GM20000 (cell line): Measurements from ENCODE around the gene HPS5.
A peak's percentile ranks its signal among the peaks of the same experiment; 100 is the strongest.

ENCODE experiments used
- DNase-seq: peaks from one replicate; pipeline ENCODE4 v3.0.0; 2012; ENCODE audit warnings: low spot score
- CTCF ChIP-seq: IDR thresholded peaks from 2 replicates; pipeline ENCODE4 v1.5.1; 2012; ENCODE audit warnings: mild to moderate bottlenecking, control low read depth; ENCODE audit errors: extremely low read depth, missing control alignments

The HPS5 gene

DNA sequence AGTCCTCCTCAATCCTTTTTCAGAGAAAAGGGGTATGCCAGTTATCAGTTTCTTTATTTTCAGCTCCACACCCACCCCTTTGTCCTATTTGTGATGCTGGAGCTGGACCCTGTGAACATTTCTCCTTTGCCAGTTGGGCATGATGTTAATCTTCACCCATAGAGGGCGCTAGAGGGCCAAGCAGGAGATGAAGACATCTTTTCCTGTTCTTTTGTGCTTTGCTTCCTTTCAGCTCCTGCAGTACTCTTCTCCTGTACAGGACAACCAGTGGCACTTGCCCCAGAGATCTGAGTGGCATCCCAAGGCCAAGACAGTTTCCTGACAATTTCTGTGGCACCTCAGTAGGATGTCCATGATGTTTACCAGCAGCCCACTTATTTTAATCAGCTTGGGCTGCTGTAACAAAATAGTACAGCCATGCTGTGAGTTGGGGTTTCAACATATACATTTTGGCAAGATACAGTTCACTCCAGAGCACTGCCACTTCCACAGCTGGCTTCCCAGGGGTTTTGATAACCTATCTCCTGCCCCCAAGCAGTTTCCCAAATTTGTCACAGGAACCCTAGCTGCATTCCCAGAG is 78.1 kb downstream of the HPS5 start:
- DNase-seq = peak; percentile 61
- TF ChIP-seq CTCF = peak; percentile 90

DNA sequence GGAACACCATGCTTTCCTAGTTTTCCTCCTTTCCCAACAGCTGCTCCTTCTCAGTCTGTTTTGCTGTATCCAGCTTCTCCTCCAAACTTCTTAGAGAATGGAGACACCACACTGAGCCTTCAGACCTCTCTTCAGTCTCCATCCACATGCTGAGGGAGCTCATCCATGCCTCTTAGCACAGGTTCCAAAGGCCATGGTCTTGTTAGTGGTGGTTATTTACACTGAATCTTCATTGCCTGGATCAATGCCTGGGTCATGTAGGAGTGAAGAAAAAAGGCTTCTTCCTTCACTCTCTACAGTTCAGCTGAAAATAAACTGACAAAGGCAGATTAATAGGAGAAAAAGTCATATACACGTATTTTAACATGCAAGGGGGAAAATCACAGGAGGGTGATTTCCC is 82.3 kb downstream of the HPS5 start:
- DNase-seq = no peak
- no peak for TF ChIP-seq CTCF

DNA sequence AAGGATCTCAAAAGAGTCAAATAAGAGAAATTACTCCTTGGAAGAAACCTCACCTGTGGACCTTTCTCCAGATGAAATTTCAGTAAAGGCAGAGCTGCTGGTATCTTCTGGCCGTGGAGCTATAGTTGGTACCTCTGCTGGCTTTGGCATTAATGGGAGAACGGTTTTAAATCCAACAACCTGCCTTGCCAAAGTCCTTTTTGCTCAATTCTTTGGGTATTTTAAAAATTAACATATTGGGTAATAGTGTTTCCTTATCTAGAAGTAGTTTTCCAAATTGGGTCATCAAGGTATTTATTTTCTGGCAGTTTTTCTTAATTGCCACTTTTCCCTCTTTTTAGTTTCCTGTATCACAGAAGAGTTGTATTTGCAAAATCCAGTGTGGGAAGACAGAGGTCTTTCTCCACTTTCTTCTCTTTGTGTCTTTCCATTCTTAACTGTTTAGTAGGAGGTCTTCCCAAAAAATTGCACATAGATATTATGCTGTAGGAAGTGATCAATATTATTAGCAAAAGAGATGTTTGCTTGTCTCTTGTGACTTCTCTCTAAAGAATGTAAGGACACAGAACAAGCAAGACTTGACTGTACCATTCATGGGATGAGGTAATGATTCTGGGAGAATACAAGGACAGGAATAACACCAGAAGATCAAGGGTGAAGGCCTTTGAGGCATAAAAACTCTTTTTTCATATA is 85.1 kb downstream of the HPS5 start, which contains the start of gene SAA4:
TSS of gene SAA4 (minus strand) at position 139 of the 693 bp plus-strand sequence. CDS start 876 bp downstream, outside the sequence.
- DNase-seq = no peak
- no peak for TF ChIP-seq CTCF

GRCh38 chr11:18235394-18236334 is 86.3 kb downstream of the HPS5 start:
- DNase-seq = no peak
- no peak for TF ChIP-seq CTCF

- no peak for TF ChIP-seq CTCF
- DNase-seq = no peak
These were observed 88.0 kb downstream of the HPS5 start for GRCh38 chr11:18233912-18234311.

DNA sequence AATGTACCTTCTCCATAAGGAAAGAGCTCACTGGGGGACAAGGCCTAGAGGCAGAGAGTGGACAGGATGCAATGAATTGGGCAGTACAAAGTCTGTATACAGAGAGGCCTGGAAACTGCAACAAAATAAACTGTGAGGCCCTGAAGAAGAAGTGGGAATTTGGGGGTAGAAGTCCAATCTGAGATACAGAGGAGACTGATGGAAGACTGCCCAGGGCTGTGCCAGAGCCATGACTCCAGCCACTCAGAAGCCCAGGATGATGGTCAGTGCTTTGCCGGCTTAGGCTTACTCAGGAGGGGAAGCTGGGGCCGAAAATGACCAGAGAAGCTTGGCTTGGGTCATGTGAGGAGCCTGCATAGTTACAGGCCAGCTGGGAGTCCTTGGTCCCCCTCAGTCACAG is 91.1 kb downstream of the HPS5 start:
- DNase-seq = no peak

More for the DNA sequence above, 91.1 kb downstream of the HPS5 start:
- TF ChIP-seq CTCF = no peak
